K562 (cell line): ENCODE results near the gene REEP6. TPM values are rescaled to one million over a fixed set of nuclear protein-coding genes. Genes with fewer than 3 reads are reported as not detected.
A peak's percentile ranks its signal among the peaks of the same experiment; 100 is the strongest.

Experiments
- ATAC-seq: fragments of 200-7000 bp; cut with Tn5 transposase; 3 replicates; pipeline ENCODE4 v1.9.1; 2020; ENCODE audit warnings: moderate library complexity
- BruUV-seq: library from RNA; stranded (reverse); fragments of 400-500 nt; replicated peaks from 2 replicates; lab custom pipeline; 2021; lab: Mats Ljungman, UMichigan
- CTCF ChIA-PET: fragments of 300-600 bp; formaldehyde crosslinking; extraction: SDS; loops from one replicate; lab custom pipeline; 2021; ENCODE audit warnings: low intra/inter-chr PET ratio; lab: Yijun Ruan, JAX
- POLR2A ChIA-PET: fragments of 300-600, 350-650 bp; sonication (Branson Sonifier 250); formaldehyde crosslinking; extraction: SDS; loops from one replicate; lab custom pipeline; 2021; ENCODE audit warnings: antibody characterized with exemption, inconsistent platforms; lab: Yijun Ruan, JAX
- DNase-seq, 4 experiments: peaks; one replicate each; pipeline versions ENCODE4 v3.0.0 to v3.0.0-alpha.2; 2011 to 2018; ENCODE audit warnings: low spot score in 3 of 4, mixed read lengths in 3 of 4; ENCODE audit errors: extremely low read depth in 1 of 4
- FAIRE-seq: peaks from 2 replicates; lab custom pipeline; 2011; peaks lifted over from hg19 to GRCh38; lab: Jason Lieb, UNC
- H2AFZ ChIP-seq: 2 replicates; pipeline ENCODE4 v1.6.0; 2011; ENCODE audit warnings: low read depth, low read length, control low read depth, inconsistent platforms
- H3K27ac ChIP-seq: fragments of 200-600 bp; 3 replicates; pipeline ENCODE4 v1.8.0; 2011; ENCODE audit warnings: low read depth, mild to moderate bottlenecking, control low read depth, inconsistent platforms, low read length, moderate library complexity, mixed read lengths; ENCODE audit errors: extremely low read depth
- H3K27me3 ChIP-seq, 2 experiments: fragments of 300-600 bp in 1 of 2; 2 replicates in 1 of 2; 3 replicates in 1 of 2; pipeline versions ENCODE4 v1.6.0 to v1.8.0; 2011; ENCODE audit warnings: inconsistent platforms in 2 of 2, low read length in 2 of 2, mild to moderate bottlenecking in 1 of 2, mixed read lengths in 1 of 2, moderate library complexity in 1 of 2; ENCODE audit not compliant: control insufficient read depth in 2 of 2, insufficient read depth in 2 of 2
- H3K36me3 ChIP-seq: fragments of 300-600 bp; 3 replicates; pipeline ENCODE4 v1.8.0; 2011; ENCODE audit warnings: mild to moderate bottlenecking, low read length, inconsistent platforms; ENCODE audit not compliant: control insufficient read depth, insufficient read depth
- H3K4me1 ChIP-seq, 2 experiments: fragments of 200-600 bp in 1 of 2; replicated peaks in 1 of 2; 2 replicates in 1 of 2; 3 replicates in 1 of 2; pipeline versions ENCODE4 v1.5.1 to v1.8.0; 2011; ENCODE audit warnings: inconsistent platforms in 2 of 2, low read length in 2 of 2, mild to moderate bottlenecking in 1 of 2, mixed read lengths in 1 of 2, moderate library complexity in 1 of 2; ENCODE audit not compliant: control insufficient read depth in 2 of 2, insufficient read depth in 2 of 2
- H3K4me2 ChIP-seq: 2 replicates; pipeline ENCODE4 v1.6.1; 2011; ENCODE audit warnings: low read length, control low read depth, inconsistent platforms, mixed read lengths; ENCODE audit not compliant: insufficient read depth
- H3K4me3 ChIP-seq: fragments of 200-600 bp; sonication (generic), shearing (Covaris generic); 2 replicates; pipeline ENCODE4 v1.5.1; 2016; ENCODE audit warnings: control low read depth, inconsistent platforms
- H3K79me2 ChIP-seq: fragments of 200-600 bp; 3 replicates; pipeline ENCODE4 v1.8.0; 2011; ENCODE audit warnings: low read length, inconsistent platforms; ENCODE audit not compliant: control insufficient read depth, insufficient read depth
- H3K9ac ChIP-seq, 2 experiments: 2 replicates each; pipeline versions ENCODE4 v1.6.0 to v1.6.1; 2011; ENCODE audit warnings: low read depth in 2 of 2, low read length in 2 of 2, control low read depth in 1 of 2, inconsistent platforms in 1 of 2, mild to moderate bottlenecking in 1 of 2, mixed read lengths in 1 of 2; ENCODE audit not compliant: insufficient read depth in 1 of 2
- H3K9me1 ChIP-seq: one replicate; pipeline ENCODE4 v1.6.0; 2011; ENCODE audit warnings: inconsistent platforms, mild to moderate bottlenecking, low read length, moderate library complexity; ENCODE audit not compliant: control insufficient read depth, insufficient read depth
- H3K9me3 ChIP-seq: replicated peaks from 2 replicates; pipeline ENCODE4 v1.5.1; 2011; ENCODE audit warnings: low read depth, low read length, inconsistent platforms; ENCODE audit not compliant: control insufficient read depth, insufficient read depth
- H4K20me1 ChIP-seq: replicated peaks from 2 replicates; pipeline ENCODE4 v1.6.1; 2011; ENCODE audit warnings: low read length, inconsistent platforms, mixed read lengths; ENCODE audit not compliant: control insufficient read depth, insufficient read depth
- CBX5 ChIP-seq: IDR thresholded peaks from 2 replicates; pipeline ENCODE4 v1.6.1; 2014; ENCODE audit warnings: low read depth, borderline replicate concordance
- GABPB2 ChIP-seq: fragments of 250-450 bp; sonication (Bioruptor Pico); conservative IDR thresholded peaks from 2 replicates; pipeline ENCODE4 v1.5.1; 2021; ENCODE audit warnings: mild to moderate bottlenecking
- MEF2A ChIP-seq: IDR thresholded peaks from 2 replicates; pipeline ENCODE4 v1.6.1; 2011; ENCODE audit warnings: low read depth, mild to moderate bottlenecking, low read length, moderate library complexity; ENCODE audit not compliant: control insufficient read depth
- POLR2A ChIP-seq: fragments of 450-650 bp; conservative IDR thresholded peaks from 2 replicates; pipeline ENCODE4 v1.6.1; 2016
- POLR2G ChIP-seq: fragments of 200-400 bp; formaldehyde crosslinking; IDR thresholded peaks from 2 replicates; pipeline ENCODE4 v1.6.1; 2017; ENCODE audit warnings: low read depth, mild to moderate bottlenecking, antibody characterized with exemption, low read length, moderate library complexity
- RBM22 ChIP-seq: fragments of 200-400 bp; formaldehyde crosslinking; IDR thresholded peaks from 2 replicates; pipeline ENCODE4 v1.6.1; 2018; ENCODE audit warnings: low read length, low read depth; ENCODE audit not compliant: poor library complexity, severe bottlenecking
- SUPT5H ChIP-seq: fragments of 450-650 bp; IDR thresholded peaks from 2 replicates; pipeline ENCODE4 v1.6.1; 2016
- WGBS: fragments of 100-300 bp; shearing (Covaris generic); methylation state at CpG from one replicate; pipeline ENCODE4 v1.1.6; 2016; ENCODE audit warnings: low coverage, mixed read lengths; ENCODE audit not compliant: insufficient coverage; ENCODE audit errors: missing lambda C conversion rate; 5-methylcytosine and 5-hydroxymethylcytosine counted together
- in situ Hi-C: fragments of 300-500 bp; cut with MboI; formaldehyde crosslinking; loops from 4 replicates; pipeline ENCODE4 v1.15.0; 2018; ENCODE audit warnings: inconsistent platforms, mixed read lengths
- intact Hi-C: fragments of 100-400 bp; cut with micrococcal nuclease; formaldehyde crosslinking; loops from 2 replicates; pipeline ENCODE4 v1.14.2; 2022
- polyA plus RNA-seq, 8 experiments: library from polyadenylated mRNA; depleted of rRNA in 4 of 8; stranded (reverse) in 5 of 8; unstranded in 3 of 8; fragments of >200 nt; fragmentation: Nextera tagmentation in 2 of 8; fragmentation: Illumina TruSeq in 1 of 8; extraction: Ambion mirVana in 2 of 8; extraction: Trizol in 1 of 8; gene quantifications; 2 replicates each; pipeline versions ENCODE4 v1.2.1 to v1.2.3, GENCODE V29; 2011 to 2014; ENCODE audit warnings: inconsistent platforms in 1 of 8, missing spikeins in 1 of 8
- total RNA-seq, 7 experiments: library from RNA; depleted of rRNA in 6 of 7; stranded (reverse); fragments of >200 nt in 6 of 7; fragmentation: Illumina TruSeq in 2 of 7; extraction: Trizol in 2 of 7; gene quantifications; 2 replicates each; pipeline versions ENCODE4 v1.2.1 to v1.2.3, GENCODE V29; 2011 to 2021; ENCODE audit warnings: low replicate concordance in 1 of 7
- TF ChIP-seq, protein P1 (sequence below): fragments of 450-650 bp; IDR thresholded peaks from 2 replicates; pipeline ENCODE4 v1.6.1; 2016; ENCODE audit warnings: borderline replicate concordance

The REEP6 gene
- total and polyA plus RNA-seq, 9 of the 15 experiments (the other 6 are each of a cell fraction or from before 2014, with no cell fraction given): 1.2 to 64.2 (median 12.7) TPM

DNA sequence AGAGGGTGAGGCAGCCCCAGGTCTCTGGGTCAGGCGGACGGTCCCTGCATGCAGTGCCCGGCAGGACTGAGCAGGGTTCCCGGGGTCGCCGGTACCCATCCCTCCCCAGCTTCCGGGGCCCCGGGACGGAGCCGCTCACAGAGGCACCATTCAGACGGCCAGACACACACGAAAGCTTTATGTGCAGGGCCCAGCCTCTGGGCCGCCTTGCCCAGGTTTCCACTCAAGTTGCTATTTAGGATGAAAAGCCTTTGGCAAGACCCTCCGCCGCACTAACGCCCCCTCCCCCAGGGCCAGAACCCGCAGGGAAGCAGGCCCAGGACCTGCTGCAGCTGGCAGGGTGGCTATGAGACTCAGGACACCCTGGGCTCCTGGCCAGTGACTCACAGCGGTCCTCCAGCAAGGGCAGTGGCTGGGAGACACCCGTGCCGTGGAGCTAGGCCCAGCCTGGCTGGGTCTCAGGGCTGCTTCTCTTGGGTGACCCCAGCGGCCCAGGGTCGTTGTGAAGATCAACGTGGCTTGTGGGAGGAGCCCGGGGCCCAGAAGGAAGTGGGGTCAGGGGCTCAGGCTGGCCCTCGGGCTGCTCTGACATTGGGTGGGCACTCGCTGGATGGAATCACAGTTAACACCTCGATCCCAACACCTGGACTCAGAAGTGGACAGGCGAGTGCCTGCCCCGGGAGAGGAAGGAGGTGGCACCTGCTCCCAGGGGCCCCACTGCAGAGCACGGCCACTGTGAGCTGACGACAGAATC lies 16.8 kb upstream of the REEP6 start:
- H3K79me2 ChIP-seq: peaks cover 60% of the 10 kb centered on the region
- TF ChIP-seq POLR2A (peak; percentile 42; the same call in 1 of the 2 replicates), MEF2A (no peak), POLR2G (0 out of 2 replicates have a peak, but pooled peaks have one; percentile 5), RBM22 (peak; percentile 30), SUPT5H (peak; percentile 24; the same call in 1 of the 2 replicates), CBX5 (no peak), GABPB2 (CRISPR knock-in tag) (no peak)
- TF ChIP-seq, protein P1, sequence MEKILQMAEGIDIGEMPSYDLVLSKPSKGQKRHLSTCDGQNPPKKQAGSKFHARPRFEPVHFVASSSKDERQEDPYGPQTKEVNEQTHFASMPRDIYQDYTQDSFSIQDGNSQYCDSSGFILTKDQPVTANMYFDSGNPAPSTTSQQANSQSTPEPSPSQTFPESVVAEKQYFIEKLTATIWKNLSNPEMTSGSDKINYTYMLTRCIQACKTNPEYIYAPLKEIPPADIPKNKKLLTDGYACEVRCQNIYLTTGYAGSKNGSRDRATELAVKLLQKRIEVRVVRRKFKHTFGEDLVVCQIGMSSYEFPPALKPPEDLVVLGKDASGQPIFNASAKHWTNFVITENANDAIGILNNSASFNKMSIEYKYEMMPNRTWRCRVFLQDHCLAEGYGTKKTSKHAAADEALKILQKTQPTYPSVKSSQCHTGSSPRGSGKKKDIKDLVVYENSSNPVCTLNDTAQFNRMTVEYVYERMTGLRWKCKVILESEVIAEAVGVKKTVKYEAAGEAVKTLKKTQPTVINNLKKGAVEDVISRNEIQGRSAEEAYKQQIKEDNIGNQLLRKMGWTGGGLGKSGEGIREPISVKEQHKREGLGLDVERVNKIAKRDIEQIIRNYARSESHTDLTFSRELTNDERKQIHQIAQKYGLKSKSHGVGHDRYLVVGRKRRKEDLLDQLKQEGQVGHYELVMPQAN: no peak
- TF ChIP-seq, all 486 proteins: peak for 4
- Histone ChIP-seq H3K27ac (no peak overlapping the region), H3K4me1 (peaks cover 11 to 86% of the 10 kb centered on the region in 2 experiments), H3K4me3 (no peak overlapping the region), H3K9me1 (no peaks in the 10 kb centered on the region), H2AFZ (no peak overlapping the region), H4K20me1 (peaks cover 18% of the 10 kb centered on the region), H3K9me3 (no peaks in the 10 kb centered on the region; the same call in 1 of the 2 replicates), H3K9ac (peak overlapping the region in 1 of 2 experiments; percentile 74; a peak in 2 of 4 replicates), H3K27me3 (no peaks in the 10 kb centered on the region), H3K36me3 (peaks cover 33% of the 10 kb centered on the region; the same call in 2 of the 3 replicates), H3K4me2 (no peak overlapping the region)
- FAIRE-seq: no peak
- ATAC-seq: no peak
- 67% methylated on average over 22 of the region's 31 CpGs for WGBS
- BruUV-seq: no TSS peak
- intact Hi-C loops (no loop called here), in situ Hi-C loops (no loop called here)
- DNase-seq: no peak
- CTCF ChIA-PET: no interaction called here
- POLR2A ChIA-PET: interaction anchor here (0.6 to 2.3 kb wide), 6 partner anchors 13 to 202 kb away, joined by 3 to 10 read pairs (median 4); partner anchors contain the start of gene REEP6
